ENCODE data around the gene PLCH2.

Gene PLCH2

GRCh38 chr1:2479186-2479585, 3.1 kb downstream of the PLCH2 start:
- no peak for DNase-seq

GRCh38 chr1:2479618-2480017, 3.5 kb downstream of the PLCH2 start:
- no peak for DNase-seq

GRCh38 chr1:2480236-2480985, 4.3 kb downstream of the PLCH2 start:
- no peak for DNase-seq

GRCh38 chr1:2480986-2481364, 4.9 kb downstream of the PLCH2 start:
- DNase-seq = peak in 1 of 2 experiments; percentile 14

GRCh38 chr1:2481885-2482284, 5.8 kb downstream of the PLCH2 start:
- no peak for DNase-seq

GRCh38 chr1:2482588-2482987, 6.5 kb downstream of the PLCH2 start:
- DNase-seq = no peak

GRCh38 chr1:2483026-2483425, 6.9 kb downstream of the PLCH2 start:
- no peak for DNase-seq

- no peak for DNase-seq
Observed at GRCh38 chr1:2483970-2484369, 7.9 kb downstream of the PLCH2 start.

GRCh38 chr1:2486041-2486440, 10.0 kb downstream of the PLCH2 start:
- no peak for DNase-seq

- no peak for DNase-seq
Observed at GRCh38 chr1:2486558-2486957, 10.5 kb downstream of the PLCH2 start.

- no peak for DNase-seq
Observed at GRCh38 chr1:2488688-2489087, 12.6 kb downstream of the PLCH2 start.

- DNase-seq = no peak
Observed at GRCh38 chr1:2489615-2490014, 13.5 kb downstream of the PLCH2 start.

- DNase-seq = no peak
Observed at GRCh38 chr1:2492091-2492490, 16.0 kb downstream of the PLCH2 start.

GRCh38 chr1:2493218-2493617, 17.1 kb downstream of the PLCH2 start:
- no peak for DNase-seq

GRCh38 chr1:2493691-2494322, 17.7 kb downstream of the PLCH2 start:
- DNase-seq = no peak

GRCh38 chr1:2494323-2494693, 18.2 kb downstream of the PLCH2 start:
- DNase-seq = peak in 1 of 2 experiments; percentile 28

GRCh38 chr1:2495026-2495425, 18.9 kb downstream of the PLCH2 start:
- DNase-seq = no peak

GRCh38 chr1:2495546-2495945, 19.5 kb downstream of the PLCH2 start:
- no peak for DNase-seq

GRCh38 chr1:2496087-2496622, 20.1 kb downstream of the PLCH2 start:
- DNase-seq = peak in 1 of 2 experiments; percentile 46

GRCh38 chr1:2496746-2497145, 20.7 kb downstream of the PLCH2 start:
- no peak for DNase-seq

GRCh38 chr1:2497891-2498290, 21.8 kb downstream of the PLCH2 start:
- DNase-seq = no peak

GRCh38 chr1:2498648-2499047, 22.6 kb downstream of the PLCH2 start:
- no peak for DNase-seq

- no peak for DNase-seq
Observed at GRCh38 chr1:2499260-2499659, 23.2 kb downstream of the PLCH2 start.

GRCh38 chr1:2499986-2500596, 24.0 kb downstream of the PLCH2 start:
- DNase-seq = no peak

Measured in SHP77 (cell line).